Superior temporal gyrus (tissue), 1 donor: ENCODE measurements around the gene PCDHA9.
A peak's percentile ranks its signal among the peaks of the same experiment; 100 is the strongest.
"Not testable (repeated sequence)": the region's sequence is repeated elsewhere in the genome, so short reads cannot be mapped to it uniquely, and the experiment has no call there.

Source experiments
- DNase-seq: peaks from one replicate; pipeline ENCODE4 v3.0.0-alpha.2; 2016; ENCODE audit errors: extremely low spot score

The PCDHA9 gene

GRCh38 chr5:140848139-140849102 lies at the start of gene PCDHA9:
TSS of gene PCDHA9 (plus strand) at chr5:140848382. CDS start at chr5:140848496, 114 bp downstream.
- DNase-seq: not testable (repeated sequence)

- DNase-seq: peak; percentile 76
These were observed 47.2 kb upstream of the PCDHA9 start, which contains the start of gene PCDHA3 for GRCh38 chr5:140800816-140801493. TSS of gene PCDHA3 (plus strand) at chr5:140801057.

- peak; percentile 69 for DNase-seq
These were observed 46.7 kb upstream of the PCDHA9 start for GRCh38 chr5:140801494-140801841.

GRCh38 chr5:140802381-140802780 lies 45.8 kb upstream of the PCDHA9 start:
- DNase-seq: not testable (repeated sequence)

GRCh38 chr5:140802781-140803271 lies 45.4 kb upstream of the PCDHA9 start:
- no peak for DNase-seq

- DNase-seq: peak; percentile 71
These were observed 41.1 kb upstream of the PCDHA9 start, which contains the start of gene PCDHA4 for GRCh38 chr5:140806834-140807775. TSS of gene PCDHA4 (plus strand) at chr5:140807068.

- DNase-seq: not testable (repeated sequence)
These were observed 39.8 kb upstream of the PCDHA9 start for GRCh38 chr5:140808241-140808888.

GRCh38 chr5:140808889-140809291 lies 39.3 kb upstream of the PCDHA9 start:
- DNase-seq: no peak

GRCh38 chr5:140821375-140822280 lies 26.6 kb upstream of the PCDHA9 start, which contains the start of gene PCDHA5:
TSS of gene PCDHA5 (plus strand) at chr5:140821613.
- peak; percentile 45 for DNase-seq

- DNase-seq: no peak
These were observed 25.9 kb upstream of the PCDHA9 start for GRCh38 chr5:140822281-140822629.

- DNase-seq: not testable (repeated sequence)
These were observed 25.2 kb upstream of the PCDHA9 start for GRCh38 chr5:140822969-140823368.

GRCh38 chr5:140823475-140823874 lies 24.7 kb upstream of the PCDHA9 start:
- DNase-seq: no peak

GRCh38 chr5:140827704-140828361 lies 20.3 kb upstream of the PCDHA9 start, which contains the start of gene PCDHA6:
TSS of gene PCDHA6 (plus strand) at chr5:140827960. CDS start at chr5:140828092, 132 bp downstream.
- peak; percentile 31 for DNase-seq

GRCh38 chr5:140828362-140828737 lies 19.8 kb upstream of the PCDHA9 start:
- DNase-seq: peak; percentile 31

- not testable (repeated sequence) for DNase-seq
These were observed 18.4 kb upstream of the PCDHA9 start for GRCh38 chr5:140829511-140830501.

GRCh38 chr5:140833993-140834392 lies 14.2 kb upstream of the PCDHA9 start, which contains the start of gene PCDHA7:
TSS of gene PCDHA7 (plus strand) at chr5:140834269. CDS start at chr5:140834384, 115 bp downstream.
- DNase-seq: peak; percentile 66

- not testable (repeated sequence) for DNase-seq
These were observed 13.7 kb upstream of the PCDHA9 start for GRCh38 chr5:140834439-140835008.
